NK-92 treated with Interleukin-12 subunit alpha and Interleukin-12 subunit beta, amount 100 ng/mL, for 24 hours (cell line): ENCODE measurements around the gene SPNS2.

Experiments used
- DNase-seq: peaks from one replicate; lab custom pipeline; 2025; lab: John Stamatoyannopoulos, UW

Gene SPNS2

DNA sequence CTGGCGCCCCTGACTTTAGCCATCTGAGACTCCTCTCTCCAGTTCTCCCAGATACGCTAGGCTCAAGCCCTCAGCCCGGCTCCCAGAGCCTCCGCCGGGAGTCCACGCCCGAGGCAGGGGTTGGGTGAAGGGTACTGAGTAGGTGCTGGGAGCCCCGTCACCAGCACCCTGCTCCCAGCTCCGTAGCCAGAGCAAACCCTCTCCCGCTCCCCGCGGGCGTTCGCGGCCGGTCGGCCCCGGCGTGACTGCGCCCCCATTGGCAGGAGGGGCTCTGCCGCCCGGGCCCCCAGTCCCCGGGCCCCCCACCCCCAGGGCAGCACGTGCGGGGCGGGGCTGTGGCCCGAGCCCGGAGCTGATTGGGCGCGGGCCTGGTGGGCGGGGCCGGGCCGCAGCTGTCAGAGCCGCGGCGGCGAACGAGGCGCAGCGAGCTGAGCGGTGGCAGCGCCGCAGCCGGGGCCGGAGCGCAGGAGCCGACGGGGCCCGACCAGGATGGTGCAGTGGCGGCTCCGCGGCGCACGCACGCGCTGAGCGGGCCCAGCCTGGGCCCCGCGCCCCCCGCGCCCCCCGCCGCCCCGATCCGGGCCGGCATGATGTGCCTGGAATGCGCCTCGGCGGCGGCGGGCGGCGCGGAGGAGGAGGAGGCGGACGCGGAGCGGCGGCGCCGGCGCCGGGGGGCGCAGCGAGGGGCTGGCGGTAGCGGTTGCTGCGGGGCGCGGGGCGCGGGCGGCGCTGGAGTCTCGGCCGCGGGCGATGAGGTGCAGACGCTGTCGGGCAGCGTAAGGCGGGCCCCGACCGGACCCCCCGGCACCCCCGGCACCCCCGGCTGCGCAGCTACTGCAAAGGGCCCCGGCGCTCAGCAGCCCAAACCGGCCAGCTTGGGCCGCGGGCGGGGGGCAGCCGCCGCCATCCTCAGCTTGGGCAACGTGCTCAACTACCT is at the start of gene SPNS2:
TSS of gene SPNS2 (plus strand) at position 421 of the 937 bp plus-strand sequence. CDS start at position 588, 167 bp downstream.
- DNase-seq: no peak

- DNase-seq: no peak
Observed at GRCh38 chr17:4449736-4450135, 48.9 kb upstream of the SPNS2 start.

DNA sequence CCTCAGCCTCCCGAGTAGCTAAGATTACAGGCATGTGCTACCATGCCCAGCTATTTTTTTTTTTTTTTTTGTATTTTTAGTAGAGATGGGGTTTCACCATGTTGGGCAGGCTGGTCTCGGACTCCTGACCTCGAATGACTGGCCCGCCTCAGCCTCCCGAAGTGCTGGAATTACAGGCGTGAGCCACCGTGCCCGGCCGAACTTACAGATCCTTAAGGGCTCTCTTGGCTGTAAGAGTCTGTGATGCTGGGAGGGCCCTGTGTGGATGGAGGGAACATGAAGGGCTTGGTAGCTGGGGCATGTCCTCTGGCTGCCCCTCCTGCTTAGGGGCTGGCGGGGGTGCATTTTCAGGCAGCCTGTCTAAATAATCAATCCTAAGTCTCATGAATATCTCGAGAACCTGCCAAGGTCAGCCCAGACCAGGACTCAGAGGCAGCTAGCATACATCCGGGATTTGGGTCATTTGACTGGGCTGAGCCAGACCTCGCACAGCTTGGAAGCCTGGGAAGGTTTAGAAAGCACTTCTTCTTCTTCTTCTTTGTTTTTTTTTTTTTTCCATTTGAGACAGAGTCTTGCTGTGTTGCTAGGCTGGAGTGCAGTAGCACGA is 47.9 kb upstream of the SPNS2 start:
- no peak for DNase-seq

- no peak for DNase-seq
Observed at GRCh38 chr17:4453812-4454591, 44.7 kb upstream of the SPNS2 start.

GRCh38 chr17:4460661-4461060 is 38.0 kb upstream of the SPNS2 start:
- DNase-seq: no peak

- no peak for DNase-seq
Observed at GRCh38 chr17:4463818-4464476, 34.7 kb upstream of the SPNS2 start.

DNA sequence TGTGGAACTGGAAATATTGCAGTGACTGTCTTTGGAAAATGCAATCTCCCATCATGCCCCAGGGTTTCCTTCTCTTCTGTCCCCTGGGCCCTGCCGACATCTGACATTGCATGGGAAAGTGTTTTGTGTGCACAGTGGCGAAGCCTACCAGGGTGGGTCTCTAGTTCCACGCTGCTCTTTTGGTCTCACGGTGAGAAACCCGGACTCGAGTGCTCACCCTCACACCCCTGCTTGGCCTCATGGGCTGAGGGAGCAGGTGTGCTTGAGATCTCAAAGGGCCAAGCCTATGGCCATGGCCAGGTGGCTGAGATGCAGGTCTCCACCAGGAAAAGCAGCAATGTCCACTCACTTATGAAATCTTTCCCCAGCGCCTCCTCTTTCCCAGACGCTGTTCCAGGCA is 32.9 kb upstream of the SPNS2 start:
- DNase-seq: no peak

DNA sequence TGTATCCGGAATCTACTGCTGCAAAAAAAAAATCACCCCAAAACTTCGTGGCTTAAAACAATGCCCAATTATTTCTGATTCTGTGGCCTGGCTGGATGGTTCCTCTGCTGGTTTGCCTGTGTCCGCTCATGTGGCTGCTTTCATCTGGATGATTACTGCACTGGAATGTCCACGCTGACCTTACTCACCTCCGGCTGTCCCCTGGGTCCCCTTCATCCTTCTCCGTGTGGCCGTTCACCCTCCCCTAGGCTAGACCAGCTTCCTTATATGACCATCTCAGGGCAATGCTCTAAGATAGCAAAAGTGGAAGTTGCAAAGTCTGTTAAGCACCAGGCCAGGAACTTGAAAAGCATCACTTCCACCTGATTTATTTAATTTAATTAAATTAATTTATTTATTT is 31.4 kb upstream of the SPNS2 start:
- no peak for DNase-seq

GRCh38 chr17:4469552-4469951 is 29.1 kb upstream of the SPNS2 start:
- DNase-seq: no peak

DNA sequence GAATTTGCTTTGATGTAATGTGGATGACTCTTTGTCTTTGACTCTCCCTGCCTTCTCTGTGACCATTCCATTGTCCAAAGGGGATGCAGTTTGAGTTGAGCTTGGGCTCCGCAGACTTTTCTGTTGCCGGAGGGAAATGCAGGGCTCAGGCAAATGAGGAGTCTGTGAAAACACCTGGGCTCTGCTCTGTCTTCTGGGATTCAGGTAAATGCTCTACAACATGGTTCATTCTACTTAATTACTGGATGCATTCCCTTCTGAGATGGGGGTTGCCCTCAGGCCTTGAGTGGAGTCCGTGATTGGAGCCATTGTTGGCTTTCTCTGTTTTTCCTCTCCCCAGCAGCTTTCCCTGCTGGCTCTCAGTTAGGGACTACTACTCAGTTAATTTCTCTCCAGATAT is 26.4 kb upstream of the SPNS2 start:
- no peak for DNase-seq

DNA sequence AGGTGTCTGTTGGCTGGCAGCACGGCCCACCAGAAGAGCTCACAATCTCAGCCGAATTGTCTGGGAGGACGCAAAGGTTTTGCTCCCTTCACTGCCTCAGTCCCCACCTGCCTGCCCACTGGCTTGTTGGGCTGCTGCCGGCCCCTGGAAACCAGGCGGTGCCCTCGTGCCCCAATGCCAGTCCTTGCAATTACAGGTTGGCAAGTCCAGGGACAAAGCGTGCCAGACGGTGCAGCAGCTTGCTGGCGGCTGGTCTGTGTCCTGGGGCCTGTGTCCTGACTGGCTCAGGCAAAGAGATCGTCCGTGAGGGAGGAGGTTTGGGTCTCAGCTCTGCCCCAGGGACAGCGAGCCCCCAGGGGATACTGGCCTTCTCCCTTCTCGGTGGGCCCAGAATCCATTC is 24.6 kb upstream of the SPNS2 start:
- no peak for DNase-seq

DNA sequence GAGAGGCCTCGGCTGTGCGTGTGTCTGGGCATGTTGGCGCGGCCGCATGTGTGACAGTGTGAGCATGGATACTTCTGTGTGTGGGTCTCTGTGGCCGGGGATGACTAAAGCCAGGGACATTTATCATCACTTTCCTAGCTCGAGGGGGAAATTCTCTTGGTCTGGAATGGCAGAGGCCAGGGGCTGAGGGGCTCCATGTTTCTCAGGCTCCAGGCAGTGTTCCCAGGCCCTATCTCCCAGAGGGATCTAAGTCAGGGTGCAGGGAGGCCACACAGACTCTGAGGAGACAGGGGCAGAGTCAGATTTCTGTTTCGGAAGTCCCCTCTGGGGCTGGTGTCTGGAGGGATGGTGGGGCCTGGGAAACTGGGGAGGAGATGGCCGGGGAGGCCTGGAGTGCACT is 23.7 kb upstream of the SPNS2 start:
- DNase-seq: no peak

- no peak for DNase-seq
Observed at GRCh38 chr17:4475463-4475862, 23.2 kb upstream of the SPNS2 start.

DNA sequence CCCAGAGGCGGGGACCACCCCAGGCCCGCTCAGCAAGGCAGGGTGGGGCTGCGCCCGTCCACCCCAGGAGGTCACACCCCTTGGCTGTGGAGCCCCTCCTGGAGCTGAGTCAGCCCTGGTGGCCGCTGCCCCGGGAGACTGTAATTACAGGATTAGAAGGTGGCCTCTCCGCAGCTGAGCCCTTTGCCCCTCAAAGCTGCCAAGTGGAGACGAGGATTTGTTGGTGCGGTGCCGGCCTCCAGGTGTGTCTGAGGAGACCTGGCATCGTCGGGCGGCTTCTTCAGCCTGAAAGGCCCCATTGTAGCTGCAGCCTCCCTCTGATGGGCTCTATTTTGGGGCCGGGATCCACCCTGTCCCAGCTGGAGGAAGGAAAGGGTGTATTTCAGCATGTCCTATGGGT is 22.7 kb upstream of the SPNS2 start:
- no peak for DNase-seq

- no peak for DNase-seq
Observed at GRCh38 chr17:4476511-4477070, 22.1 kb upstream of the SPNS2 start.

DNA sequence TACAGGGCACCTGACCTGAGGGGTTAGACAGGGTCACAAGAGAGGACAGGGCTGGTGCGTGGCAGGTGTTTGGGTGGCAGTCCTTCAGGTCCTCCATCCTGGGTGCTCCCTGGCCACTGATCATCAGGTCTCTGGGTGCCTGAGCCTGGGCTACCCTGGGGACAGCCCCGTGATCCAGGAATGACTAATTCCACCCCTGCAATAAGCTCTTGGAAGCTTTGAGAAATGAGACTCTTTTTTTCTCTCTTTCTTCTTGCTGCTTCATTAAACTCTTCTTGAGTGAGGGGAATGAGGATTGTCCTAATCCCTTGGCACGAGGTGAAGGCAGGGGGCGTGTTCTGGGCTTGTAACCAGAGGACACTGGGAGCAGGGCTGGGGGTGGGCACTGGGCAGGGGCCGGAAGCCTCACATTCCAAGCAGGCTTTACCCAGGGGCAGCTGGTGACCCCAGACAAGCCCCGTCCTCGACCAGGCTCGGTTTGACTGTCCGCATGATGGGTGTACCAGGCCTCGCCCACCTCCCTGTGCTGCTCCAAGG is 21.4 kb upstream of the SPNS2 start:
- no peak for DNase-seq

DNA sequence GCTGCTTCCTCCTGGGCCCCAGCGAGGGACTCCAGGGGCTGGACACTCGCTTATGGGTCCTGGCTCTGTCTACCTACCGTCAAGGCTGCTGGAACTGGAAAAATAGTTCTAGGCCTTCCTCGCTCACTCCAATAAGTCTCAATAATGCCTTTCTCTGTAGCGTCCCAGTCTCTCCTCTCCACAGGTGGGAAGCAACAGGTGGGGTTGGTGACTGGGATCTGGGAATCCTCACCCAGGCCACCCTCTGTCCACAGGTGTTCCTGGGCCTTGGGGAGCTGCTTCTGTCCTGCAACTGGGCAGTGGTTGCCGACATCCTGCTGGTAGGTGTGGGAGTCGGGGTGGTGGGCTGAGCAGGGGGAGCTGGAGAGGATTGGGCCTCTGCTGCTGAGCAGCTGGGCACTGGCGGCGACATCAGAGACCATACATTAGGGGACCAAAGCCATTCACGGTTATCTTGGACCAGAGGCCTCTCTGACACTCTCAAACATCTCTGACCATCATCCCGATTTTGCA is 20.3 kb upstream of the SPNS2 start:
- no peak for DNase-seq

- no peak for DNase-seq
Observed at GRCh38 chr17:4479340-4479981, 19.2 kb upstream of the SPNS2 start.

DNA sequence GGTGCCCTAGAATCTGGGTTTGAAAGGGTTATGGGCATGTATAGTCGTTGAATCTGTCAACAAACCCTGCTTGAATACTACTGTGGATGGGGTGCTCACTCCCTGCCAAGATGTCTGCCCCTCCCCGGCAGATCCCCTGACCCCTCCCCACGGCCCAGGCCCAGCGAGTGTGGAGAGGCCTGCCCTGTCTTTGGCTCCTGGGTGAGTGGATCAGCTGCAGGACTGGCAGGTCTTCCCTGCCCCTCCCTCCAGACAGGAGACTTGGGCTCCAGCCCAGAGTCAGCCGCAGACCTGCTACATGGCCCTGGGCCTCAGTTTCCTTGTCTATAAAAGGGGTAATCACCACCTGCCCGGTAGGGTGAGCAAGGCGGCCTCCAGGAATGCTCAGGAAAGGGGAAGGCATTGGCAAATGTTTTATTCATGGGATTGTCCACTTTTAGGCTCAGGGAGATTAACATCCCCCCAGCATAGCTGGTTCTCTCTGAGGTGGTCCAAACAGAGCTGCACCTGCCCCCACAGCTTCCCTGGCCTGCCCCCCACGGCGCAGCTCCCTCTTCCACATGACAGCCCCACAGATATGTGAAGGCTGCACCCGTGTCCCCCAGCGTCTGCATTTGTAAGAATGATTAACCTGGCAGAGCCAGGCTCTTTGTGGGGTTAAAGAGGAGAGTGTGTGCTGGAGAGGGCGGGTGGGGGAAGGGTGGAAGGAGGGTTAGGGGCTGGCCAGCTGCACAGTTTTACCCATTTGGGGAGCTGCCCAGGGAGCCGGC is 18.5 kb upstream of the SPNS2 start:
- no peak for DNase-seq
